HG03280 (cell line): ENCODE data around the gene MFF.
"Not testable (repeated sequence)": the region's sequence is repeated elsewhere in the genome, so short reads cannot be mapped to it uniquely, and the experiment has no call there.

ENCODE experiments used
- ATAC-seq: cut with Tn5 transposase; IDR thresholded peaks from one replicate; pipeline ENCODE4 v1.9.1; 2021; ENCODE audit warnings: mild to moderate bottlenecking, moderate library complexity; ENCODE audit not compliant: unreplicated experiment

The MFF gene

DNA sequence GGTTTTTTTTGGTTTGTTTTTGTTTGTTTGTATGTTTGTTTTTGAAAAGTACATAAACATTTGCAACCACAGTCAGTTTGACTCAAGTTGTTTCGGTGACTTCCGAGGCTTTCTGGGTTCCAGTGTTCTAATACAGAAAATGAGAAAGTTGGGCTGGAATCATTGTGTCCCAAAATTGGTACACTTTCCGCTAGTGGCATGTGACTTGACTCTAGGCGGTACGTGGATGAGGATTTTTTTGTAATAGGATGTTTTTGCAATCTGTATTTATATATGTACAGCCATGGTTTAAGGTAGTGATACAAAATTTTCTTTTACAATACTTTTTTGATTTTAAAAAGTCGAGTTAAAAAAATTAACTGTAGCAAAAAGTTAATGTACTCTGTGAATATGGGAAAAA lies 1.7 kb downstream of the MFF start:
- no peak for ATAC-seq

DNA sequence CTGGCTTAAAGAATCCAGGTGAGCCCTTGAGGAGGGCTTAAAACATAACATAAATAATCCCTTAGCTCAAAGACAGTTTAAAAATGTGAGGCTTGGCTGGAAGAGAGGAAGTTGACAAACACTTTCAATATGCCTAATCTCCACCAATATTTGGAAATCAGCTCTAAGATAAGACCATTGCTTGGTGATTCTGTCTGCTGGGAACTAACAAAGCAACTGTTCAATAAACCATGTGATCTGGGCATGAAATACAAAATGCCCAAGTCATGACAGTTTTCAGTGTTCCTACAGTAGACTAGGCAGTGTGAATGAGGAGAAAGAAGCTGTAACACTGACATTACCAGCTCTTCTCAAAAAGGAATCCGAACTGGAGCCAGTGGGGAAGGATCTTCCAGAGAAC lies 10.7 kb downstream of the MFF start:
- ATAC-seq = no peak

DNA sequence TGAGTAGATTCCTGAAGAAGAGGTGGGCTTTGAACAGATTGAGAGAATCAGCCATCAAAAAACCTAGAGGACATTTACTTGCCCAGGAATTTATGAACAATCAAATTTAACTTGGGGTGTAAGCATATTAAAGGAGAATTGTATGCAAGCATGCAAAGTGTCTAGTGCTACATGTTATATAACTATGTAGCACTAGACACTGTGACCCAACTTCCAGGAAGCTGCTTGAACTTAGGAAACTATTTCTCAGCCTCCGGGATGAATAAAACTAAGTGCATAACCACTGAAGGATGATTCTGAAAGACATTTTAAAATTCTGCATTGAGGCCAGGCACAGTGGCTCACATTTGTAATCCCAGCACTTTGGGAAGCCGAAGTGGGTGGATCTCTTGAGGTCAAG lies 12.4 kb downstream of the MFF start:
- ATAC-seq = no peak

DNA sequence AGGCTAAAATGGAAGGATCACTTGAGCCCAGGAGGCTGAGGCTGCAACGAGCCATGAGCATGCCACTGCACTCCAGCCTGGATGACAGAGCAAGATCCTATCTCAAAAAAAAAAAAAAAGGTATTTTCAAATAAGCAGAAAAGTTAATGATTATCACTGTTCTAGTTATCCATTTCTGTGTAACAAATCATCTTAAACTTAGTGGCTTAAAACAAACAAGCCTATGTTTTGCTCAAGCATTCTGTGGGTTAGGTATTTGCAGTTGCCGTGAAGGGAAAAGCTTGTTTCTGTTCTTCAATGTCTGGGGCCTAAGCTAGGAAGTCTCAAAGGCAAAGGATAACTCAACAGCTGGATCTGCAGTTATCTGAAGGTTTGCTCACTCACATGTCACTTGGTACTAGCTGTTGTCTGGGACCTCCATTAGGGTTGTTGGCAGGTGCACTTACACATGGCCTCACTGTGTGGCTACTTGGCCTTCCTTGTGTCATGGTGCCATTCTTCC lies 14.1 kb downstream of the MFF start:
- no peak for ATAC-seq

DNA sequence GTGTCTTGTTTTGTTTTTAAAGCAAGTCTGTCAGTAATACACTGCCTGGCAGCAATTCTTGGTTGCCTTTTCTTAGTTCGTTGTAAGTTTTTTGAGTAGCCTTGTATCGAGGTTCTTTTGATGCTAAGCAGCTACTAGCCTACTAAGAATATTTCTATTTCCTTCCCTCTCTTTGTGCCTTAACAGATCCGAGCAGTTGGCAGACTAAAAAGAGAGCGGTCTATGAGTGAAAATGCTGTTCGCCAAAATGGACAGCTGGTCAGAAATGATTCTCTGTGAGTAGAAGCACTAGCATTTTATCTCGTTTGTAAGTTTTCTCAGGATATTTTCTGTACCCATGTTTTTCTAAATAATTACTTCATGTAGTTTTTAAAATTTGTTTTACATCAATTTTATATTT lies 15.1 kb downstream of the MFF start:
- ATAC-seq = no peak

DNA sequence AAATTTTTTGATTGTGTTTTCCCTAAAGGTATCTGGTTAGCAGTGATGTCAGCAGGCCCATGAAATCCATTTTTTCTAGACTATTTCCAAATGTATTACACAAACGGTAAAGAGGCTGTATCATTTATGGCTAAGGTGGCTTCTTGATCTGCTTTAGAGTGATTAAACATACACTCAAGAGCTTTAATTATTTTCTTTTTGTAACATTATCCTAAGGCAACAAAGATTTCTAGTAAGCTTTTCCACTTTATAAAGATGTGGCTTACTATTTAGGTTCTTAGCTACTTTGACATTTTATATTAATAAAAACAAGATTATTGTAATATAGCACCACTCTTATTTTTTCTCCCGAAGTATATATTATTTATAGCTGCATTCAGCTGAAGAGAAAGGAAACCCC lies 16.5 kb downstream of the MFF start:
- ATAC-seq = no peak

DNA sequence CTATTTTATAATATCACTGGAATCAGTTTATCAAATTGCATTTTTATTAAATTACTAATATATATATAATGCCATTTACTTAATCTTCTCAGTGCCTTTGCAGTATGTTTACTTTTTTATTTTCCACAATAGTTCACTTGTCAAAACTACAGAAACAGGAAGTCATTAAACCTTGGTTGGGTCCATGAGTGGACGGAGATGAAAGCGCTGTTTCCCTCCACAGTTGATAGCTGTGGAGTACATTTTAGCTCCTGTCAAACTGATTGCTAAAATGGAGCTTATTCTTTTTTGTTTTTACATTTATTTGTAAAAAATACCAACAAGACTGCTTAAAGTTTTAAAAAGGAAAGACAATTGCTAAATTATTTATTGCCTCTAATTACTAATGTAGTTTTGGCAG lies 19.2 kb downstream of the MFF start:
- no peak for ATAC-seq

DNA sequence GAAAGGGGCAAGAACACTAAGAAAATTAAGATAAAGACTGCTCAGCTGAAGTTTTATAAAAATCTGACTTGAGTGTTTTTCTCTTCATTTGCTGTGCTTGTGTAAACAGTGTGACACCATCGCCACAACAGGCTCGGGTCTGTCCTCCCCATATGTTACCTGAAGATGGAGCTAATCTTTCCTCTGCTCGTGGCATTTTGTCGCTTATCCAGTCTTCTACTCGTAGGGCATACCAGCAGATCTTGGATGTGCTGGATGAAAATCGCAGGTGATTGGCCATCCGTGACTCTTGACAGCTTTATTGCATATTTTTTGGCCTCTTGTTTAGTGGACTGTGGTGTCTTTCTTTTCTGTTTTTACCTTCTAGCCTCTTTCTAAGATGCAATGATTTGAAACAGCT lies 22.1 kb downstream of the MFF start:
- ATAC-seq = no peak

DNA sequence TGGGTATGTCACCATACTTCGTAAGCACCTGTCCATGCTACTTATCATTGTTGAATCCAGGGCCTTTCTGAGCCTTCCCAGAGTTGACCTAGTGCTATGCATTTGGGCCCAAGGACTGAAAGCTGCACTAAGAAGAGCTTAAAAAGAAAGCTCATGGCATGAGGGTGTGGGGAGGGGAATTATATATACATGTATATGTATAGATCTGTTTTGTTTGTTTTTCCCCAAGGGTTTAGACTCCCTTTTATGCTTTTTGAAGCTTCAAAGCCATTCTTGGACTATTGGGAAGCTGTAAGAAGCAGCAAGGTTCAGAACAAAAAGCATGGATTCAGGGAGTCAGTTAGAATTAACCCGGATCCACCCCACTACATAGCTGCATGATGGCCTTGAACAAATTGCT lies 23.3 kb downstream of the MFF start:
- ATAC-seq = no peak

DNA sequence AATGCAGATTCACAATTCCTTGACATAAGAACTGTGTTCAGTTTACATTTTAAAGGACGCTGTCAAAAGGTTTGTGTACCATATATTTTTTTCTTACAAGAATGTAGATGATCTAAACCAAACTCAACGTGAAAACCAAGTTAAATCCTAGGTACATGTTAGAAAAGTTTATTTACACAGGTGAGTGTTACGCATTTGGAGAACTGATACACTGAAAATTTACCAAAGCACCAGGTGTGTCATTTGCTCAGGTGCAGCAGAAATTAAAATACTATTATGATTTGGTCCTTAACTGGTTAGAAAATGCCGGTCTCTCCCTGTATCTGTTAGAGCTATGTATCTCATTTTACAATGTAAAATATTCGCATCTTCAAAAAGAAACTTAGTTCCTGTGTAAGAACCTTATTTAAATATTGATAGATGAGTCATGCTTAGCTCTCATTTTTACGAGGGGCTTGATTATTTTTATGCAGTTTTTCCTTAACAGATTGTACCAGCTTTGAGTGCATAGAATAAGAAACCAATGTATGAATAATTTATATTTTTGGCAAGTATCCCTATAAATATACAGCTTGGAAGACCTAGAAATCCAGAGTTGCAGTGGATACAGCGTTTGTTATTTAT lies 25.1 kb downstream of the MFF start:
- ATAC-seq = no peak

DNA sequence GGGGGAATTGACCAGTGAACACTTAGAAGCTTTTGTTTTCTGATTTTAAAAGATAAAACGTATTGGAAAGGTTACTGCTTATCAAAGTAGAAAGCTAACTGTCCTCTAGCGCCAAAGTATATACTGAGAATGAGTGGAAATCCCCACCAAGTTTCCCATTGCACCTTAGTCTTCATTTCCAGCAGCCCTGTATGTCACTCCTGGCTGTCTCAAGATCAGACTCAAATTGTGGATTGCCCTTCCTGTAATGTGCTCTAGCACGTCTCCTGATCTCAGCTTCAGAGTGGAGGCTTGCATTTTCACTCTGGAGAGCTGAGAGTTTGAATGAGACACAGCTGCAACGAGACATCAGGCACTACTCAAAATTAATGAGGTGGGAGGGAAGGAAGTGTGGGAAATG lies 26.6 kb downstream of the MFF start:
- no peak for ATAC-seq

DNA sequence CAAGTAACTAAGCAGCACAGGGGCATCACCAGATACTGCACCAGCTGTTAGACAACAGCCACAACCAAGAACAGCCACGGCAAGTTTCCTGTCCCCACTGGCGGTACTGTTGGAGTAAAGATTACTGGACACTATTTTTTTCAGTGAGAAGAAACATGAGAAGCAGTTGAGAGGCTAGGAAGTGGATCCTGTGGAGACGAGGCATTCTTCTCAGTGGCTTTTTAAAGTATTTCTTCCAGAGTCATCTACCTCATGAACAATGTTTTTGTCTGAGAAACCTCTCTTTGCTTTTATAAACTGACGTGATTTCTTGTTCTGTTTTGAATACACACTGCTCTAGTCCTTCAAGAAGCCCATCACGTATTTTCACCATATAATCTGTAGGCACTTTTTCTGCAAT lies 35.3 kb downstream of the MFF start:
- no peak for ATAC-seq

DNA sequence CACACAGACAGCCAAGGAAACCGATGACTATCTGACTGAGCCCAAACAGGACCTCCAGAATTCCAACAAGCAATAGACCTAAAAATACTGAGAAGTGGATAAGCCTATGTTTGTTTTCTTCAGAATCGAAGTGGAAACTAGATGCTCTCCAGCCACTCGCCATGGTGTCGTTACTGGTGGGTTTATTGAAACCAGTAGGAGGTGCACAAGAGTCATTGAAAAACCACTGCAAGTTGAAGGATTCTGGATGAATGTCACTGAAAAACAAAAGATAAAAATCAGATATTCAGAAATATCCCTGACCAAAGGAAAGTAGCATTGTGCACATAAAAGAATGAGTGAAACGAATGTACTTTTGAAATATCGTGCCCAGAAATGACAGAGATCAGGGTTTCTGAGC lies 38.7 kb downstream of the MFF start:
- no peak for ATAC-seq

DNA sequence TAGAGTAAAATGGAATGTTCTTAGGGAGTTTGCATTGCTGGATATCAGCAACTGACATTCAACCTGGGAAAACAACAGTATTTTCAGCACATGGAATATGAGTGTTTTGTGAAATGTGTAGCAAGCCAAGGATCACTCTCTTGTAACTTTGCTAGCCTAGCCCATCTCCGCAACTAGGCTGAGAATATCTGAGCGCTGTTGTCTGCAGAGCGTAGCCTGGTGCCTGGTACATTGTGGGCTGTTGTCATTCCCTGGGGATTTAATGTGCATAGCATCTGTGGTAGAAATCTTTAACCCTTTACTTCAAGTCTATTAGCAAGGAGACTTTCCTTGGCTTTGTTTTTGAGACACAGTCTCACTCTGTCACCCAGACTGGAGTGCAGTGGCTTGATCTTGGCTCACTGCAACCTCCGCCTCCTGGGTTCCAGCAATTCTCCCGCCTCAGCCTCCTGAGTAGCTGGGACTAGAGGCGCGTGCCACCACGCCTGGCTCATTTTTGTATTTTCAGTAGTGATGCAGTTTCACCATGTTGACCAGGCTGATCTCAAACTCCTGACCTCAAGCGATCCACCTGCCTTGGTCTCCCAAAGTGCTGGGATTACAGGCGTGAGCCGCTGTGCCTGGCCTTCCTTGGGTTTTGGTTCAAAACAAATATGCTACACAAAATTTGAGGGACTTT lies 39.7 kb downstream of the MFF start:
- not testable (repeated sequence) for ATAC-seq

DNA sequence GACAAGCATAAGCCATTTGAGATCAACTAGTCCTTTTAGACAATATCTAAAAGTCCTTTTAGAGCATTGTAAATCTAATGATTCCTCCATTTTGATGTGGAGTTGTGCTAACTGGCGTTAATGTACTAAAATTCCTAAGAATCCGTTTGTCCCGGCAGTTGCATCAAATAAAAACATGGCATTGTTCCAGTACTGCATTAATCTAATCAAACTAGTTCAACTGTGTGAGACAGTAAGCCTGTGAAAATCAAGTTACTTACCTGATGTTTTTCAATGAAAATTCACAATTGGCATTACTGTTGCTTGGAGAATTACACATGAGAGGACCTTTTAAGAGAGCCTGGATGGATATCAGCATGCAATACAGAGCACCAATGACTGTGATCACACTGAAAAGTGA lies 40.8 kb downstream of the MFF start:
- no peak for ATAC-seq

DNA sequence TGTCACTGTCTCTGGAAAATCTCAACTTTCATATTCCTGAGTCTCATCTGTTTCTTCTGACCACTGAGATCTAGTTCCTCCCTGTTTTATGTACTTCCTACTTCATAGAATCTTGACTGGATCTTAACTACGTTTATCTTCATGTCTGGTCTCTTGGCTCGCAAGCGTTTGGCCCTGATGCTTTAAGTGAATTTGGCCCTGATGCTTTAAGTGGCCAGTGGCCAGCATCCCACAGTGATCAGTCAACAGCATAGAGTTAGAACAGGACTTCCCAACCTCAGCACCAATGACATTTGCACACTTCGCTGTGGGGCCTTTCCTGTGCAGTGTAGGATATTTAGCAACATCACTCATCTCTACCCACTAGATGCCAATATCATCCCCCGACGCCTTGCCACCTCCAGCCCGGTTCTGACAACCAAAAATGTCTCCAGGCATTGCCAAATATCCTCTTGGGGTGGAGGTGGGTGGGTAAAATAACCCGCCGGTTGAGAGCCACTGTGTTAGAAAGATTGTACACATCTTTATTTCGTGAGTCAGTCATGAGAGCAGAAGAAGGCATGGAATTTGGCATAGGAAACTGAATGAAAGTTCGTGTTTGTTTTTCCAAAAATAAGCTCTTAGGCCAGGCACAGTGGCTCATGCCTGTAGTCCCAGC lies 41.8 kb downstream of the MFF start:
- no peak for ATAC-seq

DNA sequence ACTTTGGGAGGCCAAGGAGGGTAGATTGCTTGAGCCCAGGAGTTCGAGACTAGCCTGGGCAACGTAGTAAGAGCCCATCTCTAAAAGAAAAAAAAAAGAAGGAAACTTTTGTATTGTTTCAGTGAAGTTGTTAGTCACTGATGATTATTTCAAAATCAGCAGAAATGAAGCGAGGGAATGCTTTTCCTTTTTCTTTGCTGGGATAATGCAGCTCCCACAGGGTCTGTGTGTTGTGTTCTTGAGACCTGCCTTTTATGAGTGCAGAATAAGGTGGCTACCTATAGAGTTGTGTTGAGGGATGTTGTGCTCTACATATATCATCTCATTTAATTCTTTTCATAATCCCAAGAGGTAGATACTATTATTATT lies 42.4 kb downstream of the MFF start:
- ATAC-seq = no peak

DNA sequence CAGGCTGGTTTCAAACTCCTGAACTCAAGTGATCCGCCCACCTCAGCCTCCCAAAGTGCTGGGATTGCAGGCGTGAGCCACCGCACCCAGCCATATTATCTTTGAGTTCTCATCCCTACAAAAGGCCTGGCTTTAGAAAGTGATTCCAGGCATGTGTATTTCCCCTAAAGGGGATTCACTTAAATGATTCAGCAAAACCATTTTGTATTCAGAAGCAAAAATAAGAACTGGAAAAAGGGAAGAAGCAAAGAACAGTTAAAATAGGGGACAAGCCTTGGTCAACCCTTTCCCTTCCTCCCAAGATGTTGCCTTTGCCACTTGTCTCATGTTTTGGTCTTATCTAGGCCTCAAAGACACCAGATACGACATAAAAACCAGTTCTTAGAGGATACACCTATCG lies 43.5 kb downstream of the MFF start:
- no peak for ATAC-seq

DNA sequence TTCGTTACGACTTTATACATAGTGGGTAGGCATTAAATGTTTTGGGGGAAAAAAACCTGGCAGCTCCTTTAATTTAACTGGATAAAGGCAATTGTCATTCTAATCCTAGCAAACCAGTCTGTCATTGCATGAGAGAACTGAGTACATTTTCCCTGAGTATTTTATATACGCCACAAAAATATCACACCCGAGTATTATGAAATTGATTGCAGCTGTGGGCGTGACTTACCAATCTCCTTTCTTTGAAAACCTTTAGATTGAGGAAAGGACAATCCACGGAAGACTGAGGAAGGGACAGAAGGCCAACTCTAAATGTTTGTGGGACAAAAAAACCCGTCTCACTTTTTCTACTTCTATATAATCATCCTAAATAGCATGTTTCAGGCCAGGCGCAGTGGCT lies 45.0 kb downstream of the MFF start:
- no peak for ATAC-seq

DNA sequence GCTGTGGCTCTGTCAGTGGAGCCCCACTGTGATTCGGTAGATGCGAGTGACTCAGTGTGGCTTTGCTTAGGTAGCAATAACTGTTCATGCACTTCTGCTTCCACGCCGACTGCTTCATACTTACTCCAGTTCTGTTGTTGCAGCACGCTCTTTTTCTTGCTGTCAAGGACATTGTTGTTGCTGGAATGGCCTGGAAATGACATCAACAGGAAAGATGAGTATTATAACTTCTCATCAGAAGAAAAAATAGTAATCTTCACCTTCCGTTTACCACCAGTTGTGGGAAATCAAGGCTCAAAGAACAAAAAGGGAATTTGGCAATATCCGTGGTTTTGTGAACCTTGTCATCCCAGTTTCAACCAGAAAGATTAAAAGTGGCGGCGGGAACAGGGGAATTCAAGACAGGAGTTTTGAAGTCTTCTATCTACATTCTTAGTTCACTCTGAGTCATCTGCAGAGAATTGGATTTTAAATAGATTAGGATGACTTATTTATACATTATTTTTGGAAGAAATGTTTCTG lies 45.8 kb downstream of the MFF start:
- no peak for ATAC-seq

DNA sequence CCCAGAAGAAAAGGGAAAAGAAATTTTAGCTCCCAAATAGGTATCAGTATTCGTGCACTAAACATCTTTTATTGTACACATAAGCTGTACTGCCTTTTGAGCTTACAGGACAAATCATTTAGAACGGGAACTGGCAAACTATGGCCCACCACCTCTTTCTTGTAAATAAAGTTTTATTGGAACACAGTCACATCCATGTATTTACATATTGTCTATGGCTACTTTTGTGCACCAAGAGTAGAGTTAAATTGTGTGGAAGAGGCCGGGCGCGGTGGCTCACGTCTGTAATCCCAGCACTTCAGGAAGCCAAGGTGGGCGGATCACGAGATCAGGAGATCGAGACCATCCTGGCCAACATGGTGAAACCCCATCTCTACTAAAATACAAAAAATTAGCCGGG lies 48.3 kb downstream of the MFF start:
- no peak for ATAC-seq

DNA sequence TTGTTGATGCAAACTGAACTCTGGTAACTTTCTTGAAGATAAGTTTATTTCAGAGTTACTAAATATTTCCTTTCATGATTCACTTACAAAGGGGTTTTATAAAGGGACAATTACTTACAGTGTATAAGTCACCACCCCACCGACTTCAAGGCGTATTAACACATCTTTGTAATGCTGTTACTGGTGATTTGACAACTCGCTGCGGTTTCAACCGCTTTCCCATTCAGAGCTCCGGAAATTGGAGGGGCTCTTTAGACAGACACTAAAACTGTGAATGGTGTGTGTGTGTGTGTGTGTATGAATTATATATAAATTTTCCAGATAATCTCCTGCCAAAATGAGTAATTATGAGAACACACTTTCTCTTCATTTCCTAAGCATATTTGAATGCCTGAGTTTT lies 49.1 kb downstream of the MFF start:
- ATAC-seq = no peak
